HG03095 (cell line): Measurements from ENCODE around the gene PATL1.
"Not testable (repeated sequence)": the region's sequence is repeated elsewhere in the genome, so short reads cannot be mapped to it uniquely, and the experiment has no call there.

ENCODE experiments used
- ATAC-seq: cut with Tn5 transposase; IDR thresholded peaks from one replicate; pipeline ENCODE4 v1.9.1; 2021; ENCODE audit warnings: moderate library complexity; ENCODE audit not compliant: unreplicated experiment

The PATL1 gene

DNA sequence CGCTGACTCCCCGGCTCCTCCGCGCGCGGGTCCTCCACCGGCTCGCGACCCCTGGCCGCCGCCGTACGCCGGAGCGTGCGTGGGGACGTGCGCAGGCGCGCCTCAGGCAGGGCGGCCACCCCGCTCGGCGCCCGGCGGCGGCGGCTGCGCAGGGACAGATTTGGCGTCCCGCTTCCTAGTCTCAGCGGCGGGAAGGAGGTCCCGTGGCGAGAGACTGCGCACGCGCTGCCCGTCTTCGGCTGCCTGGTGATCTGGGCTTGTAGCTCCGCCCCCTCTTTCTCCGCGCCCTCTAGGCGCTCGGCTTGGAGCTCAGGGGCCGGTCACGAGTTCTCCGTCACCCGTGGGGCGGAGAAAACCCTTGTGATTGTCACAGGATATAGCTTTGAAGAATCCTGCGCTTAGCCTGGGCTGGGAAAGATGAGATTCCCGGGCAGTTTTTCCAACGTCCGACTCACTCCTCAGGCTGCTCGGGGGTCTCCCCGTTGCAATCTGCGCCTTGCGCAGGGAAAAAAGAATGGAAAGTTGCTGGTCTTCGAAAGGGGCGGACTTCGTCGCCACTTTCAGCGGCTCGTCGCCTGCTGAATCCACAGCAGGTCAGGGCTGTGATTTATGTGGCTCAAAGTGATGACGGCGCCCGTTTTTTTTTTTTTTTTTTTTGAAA is at the start of gene PATL1:
TSS of gene PATL1 (minus strand) at position 88 of the 661 bp plus-strand sequence. CDS start 142 bp downstream, outside the sequence.
- peak; percentile 91 for ATAC-seq

DNA sequence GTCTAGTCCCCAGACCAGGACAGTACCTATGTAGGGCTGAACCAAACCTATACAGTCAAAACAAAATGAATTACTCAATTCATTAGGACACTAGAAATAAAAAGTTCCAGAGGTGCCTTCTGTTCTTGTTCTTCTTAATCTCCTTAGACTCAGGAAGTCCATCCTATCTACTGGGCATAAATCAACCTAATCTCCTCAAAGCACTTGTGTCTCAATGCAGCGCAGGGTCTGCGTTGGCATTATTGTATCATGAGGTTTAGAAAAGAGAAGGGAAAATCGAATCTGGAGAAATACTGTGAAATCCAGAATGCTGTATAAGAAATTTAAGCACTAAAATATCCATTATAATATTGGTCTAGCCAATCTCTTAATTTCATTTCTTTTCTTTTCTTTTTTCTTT is 47.2 kb upstream of the PATL1 start:
- ATAC-seq: no peak

GRCh38 chr11:59713745-59714144 is 44.9 kb upstream of the PATL1 start, which contains the start of gene OR10V1:
Gene OR10V1 (minus strand): TSS chr11:59713845. CDS start chr11:59713845, 0 bp downstream.
- ATAC-seq: no peak

DNA sequence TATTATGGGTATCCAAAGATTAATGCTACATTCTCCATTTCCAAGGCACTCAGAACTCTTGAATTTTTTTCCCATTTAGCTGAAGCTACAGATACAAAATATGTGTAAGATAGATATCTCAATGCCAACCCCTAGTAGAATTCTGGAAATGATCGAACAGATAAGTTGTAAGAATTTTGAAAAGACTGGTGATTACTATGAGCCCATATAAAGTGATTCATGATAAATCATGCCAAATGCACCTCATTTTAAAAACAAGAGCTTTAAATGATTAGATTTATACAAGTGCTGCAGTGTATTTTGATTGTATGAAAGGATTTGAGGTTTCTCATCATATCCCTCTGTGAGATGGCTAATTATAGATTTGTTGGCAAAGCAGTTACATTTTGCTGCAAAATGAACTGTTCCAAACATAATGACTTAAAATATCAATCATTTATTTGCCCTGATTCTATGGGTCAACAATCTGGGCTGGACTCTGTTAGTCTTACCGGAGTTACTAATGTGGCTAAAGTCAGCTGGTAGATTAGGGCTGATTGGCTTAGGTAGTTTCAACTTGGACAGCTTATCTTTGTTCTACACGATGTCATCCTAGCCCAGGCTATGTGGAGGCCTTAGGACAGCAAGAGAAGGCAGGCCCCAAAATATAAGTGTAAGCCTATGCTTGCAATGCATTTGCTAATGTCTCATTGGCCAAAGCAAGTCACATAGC is 41.5 kb upstream of the PATL1 start:
- no peak for ATAC-seq

GRCh38 chr11:59708537-59708936 is 39.7 kb upstream of the PATL1 start:
- ATAC-seq: no peak

GRCh38 chr11:59707371-59707770 is 38.5 kb upstream of the PATL1 start:
- no peak for ATAC-seq

GRCh38 chr11:59706518-59707285 is 37.9 kb upstream of the PATL1 start:
- no peak for ATAC-seq

DNA sequence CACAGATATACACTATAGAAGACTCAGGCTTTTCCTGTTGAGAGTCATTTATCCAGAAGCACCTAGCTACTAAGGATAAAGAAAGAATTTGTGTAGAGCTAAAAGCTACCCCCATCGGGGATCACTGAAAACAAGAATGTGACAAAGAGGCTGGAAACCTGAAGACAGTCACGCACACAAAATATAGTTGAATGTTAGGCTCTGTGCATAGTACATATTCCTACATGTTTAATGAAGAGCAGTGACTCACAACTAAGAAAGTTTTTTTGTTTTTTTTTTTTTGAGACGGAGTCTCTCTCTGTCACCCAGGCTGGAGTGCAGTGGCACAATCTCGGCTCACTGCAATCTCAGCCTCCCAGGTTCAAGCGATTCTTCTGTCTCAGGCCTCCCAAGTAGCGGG is 36.5 kb upstream of the PATL1 start:
- ATAC-seq: no peak

DNA sequence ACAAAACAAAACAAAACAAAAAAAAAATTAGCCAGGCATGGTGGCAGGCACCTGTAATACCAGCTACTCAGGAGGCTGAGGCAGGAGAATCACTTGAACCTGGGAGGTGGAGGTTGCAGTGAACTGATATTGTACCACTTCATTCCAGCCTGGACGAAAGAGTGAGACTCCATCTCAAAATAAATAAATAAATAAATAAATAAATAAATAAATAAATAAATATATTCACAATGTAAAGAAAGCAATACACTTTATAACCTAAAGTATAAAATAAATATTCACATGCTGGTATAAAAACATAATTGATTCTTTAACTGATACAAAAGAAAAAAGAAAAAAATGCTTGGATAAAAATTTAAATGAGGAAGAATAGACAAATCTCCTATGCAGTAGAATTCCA is 34.7 kb upstream of the PATL1 start:
- not testable (repeated sequence) for ATAC-seq

DNA sequence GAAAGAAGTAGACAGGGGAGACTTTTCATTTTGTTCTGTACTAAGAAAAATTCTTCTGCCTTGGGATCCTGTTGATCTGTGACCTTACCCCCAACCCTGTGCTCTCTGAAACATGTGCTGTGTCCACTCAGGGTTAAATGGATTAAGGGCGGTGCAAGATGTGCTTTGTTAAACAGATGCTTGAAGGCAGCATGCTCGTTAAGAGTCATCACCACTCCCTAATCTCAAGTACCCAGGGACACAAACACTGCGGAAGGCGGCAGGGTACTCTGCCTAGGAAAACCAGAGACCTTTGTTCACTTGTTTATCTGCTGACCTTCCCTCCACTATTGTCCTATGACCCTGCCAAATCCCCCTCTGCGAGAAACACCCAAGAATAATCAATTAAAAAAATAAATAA is 31.3 kb upstream of the PATL1 start:
- not testable (repeated sequence) for ATAC-seq

GRCh38 chr11:59698506-59698905 is 29.7 kb upstream of the PATL1 start:
- ATAC-seq: no peak

DNA sequence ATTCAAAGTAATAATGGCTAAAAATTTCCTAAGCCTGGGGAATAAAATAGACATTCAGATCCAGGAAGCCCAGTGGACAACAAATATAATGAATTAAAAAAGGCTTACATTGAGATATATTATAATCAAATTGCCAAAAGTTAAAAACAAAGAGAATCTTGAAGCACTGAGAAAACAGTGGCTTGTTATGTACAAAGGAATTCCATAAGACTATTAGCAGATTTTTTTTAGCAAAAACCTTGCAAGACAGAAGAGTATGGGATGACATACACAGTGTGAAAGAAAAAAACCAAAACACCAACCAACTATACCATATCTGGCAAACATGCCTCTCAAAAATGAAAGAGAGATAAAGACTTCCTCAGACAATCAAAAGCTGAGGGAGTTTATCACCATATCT is 24.1 kb upstream of the PATL1 start:
- no peak for ATAC-seq

DNA sequence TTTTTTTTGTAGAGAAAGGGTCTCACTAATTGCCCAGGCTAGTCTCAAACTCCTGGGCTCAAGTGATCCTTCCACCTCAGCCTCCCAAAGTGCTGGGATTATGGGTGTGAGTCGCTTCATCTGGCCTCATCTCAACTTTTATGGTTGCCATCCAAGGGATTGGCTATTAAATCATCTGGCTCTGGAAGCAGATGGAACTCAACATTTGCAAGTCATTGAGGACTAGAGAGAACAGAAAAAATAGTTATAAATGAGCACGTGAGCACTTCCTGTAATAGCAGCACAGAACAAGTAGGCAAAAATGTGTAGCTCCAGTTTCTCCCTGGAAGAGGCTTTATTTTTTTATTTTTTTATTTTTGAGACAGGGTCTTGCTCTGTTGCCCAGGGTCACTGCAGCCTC is 22.3 kb upstream of the PATL1 start:
- ATAC-seq: no peak

- no peak for ATAC-seq
These were observed 20.2 kb upstream of the PATL1 start for GRCh38 chr11:59689015-59689414.

- not testable (repeated sequence) for ATAC-seq
These were observed 12.5 kb upstream of the PATL1 start for GRCh38 chr11:59681260-59681725.

DNA sequence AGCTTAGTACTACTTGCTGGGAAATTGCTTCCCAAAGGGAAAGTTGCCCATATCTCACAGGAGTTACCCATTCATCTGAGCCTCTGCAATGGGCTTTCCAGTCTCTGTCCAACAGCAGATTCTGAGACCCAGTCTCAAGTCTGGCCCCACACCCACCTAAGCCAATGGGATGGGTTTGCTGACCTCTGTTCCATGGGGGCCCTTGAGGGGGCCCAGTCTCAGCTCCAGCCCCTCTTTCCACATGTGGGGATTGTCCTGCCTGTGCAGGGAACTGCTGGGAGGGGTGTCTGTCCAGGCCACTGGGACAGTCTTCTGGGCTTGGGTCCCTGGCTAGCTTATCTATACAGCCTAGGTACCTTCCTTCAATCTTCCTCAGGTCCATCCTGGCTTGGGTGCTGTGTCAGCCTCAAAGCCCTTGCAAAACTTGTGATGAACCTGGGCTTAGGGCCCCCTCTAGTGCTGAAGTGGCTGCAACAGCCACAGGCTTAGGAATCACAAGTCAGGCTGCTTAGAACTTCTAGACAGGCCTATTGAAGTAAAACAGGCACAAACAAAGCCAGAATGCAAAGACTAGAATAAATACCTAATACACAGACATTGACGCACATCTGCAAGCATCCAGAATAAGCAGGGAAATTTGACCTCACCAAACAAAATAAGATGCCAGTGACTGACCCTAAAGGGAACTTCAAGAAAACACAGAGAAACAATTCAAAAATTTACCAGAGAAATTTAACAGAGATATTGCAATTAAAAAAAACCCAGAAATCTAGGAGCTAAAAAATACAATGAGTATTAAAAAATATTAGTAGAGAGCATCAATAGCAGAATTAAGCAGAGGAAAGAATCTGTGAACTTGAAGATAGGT is 11.7 kb upstream of the PATL1 start:
- peak; percentile 94 for ATAC-seq

DNA sequence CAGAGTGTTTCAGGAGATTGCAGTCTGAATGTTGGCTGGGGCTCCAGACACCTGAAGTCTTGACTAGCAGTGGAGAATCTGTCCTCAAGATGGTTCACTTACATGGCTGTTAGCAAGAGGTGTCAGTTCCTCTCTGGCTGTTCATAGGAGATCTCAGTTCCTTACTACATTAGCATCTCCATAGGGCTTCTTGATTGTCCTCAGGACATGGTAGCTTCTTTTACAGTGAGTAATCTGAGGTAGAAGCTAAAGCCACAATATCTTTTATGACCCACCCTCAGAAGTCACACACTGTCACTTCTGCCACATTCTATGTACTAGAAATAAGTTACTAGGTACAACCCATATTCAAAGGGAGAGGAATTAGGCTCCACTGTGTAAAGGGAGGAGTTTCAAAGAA is 10.5 kb upstream of the PATL1 start:
- ATAC-seq: no peak

- ATAC-seq: no peak
These were observed 10.0 kb upstream of the PATL1 start for GRCh38 chr11:59678813-59679165.

DNA sequence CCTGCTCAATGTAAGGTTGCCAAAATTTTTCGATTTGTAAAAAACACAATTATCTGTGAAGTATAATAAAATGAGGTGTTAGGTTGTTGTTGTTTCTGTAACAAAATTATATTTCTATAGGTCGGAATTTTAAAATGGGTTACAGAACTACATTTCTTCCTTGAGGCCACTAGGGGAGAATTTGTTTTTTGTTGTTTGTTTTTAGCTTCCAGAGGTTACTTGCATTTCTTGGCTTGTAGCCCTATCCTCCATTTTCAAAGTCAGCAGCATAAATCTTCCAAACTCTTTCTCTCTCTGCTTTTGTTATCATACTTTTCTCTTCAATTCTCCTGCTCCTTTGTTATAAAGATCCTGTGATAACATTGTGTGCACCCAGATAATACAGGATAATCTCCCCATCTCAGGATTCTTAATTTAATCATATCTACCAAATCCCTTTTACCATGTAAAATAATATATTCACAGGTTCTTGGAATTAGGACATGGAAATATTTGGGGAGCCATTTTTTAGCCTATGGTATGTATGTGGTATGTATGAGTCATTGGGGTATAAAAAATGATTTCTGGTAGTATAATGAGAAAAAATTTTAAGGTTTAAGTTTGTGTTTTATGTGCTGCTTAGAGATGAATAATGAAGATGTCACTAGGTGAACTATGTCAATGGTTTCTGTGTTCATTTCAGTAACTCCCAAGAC is 9.4 kb upstream of the PATL1 start:
- no peak for ATAC-seq

- no peak for ATAC-seq
These were observed 7.4 kb upstream of the PATL1 start for GRCh38 chr11:59676205-59676604.
